NCI-H187 treated with DMSO at 0.1 percent for 48 hours (cell line): ENCODE measurements around the gene KLF7.

Experiments used
- DNase-seq: peaks from one replicate; lab custom pipeline; 2025; lab: John Stamatoyannopoulos, UW

The KLF7 gene

GRCh38 chr2:207165121-207166038, at the start of gene KLF7:
KLF7 (minus strand) TSS chr2:207165948; CDS start chr2:207165568, 380 bp downstream.
- no peak for DNase-seq

- DNase-seq = no peak
These were observed 49.6 kb upstream of the KLF7 start for GRCh38 chr2:207215308-207215707.

- no peak for DNase-seq
These were observed 48.7 kb upstream of the KLF7 start for GRCh38 chr2:207214446-207214845.

DNA sequence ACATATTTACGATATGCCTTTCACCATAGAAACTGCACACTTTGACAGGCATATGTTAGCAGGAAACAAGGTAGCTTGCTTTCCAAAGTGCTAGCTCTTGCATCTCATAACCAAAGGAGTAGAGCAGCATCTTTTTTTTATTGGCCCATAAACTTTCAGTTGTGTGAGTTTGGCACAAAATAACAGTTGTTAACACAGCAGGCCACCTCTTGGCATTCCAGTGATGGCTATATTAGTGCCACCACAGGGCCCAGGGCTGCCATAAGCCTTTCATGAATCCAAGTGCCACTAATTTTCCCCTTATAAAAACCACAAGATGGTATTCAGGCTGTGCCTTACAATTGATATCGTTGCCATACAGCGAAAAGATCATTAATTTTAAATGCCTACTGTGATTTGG, 40.3 kb upstream of the KLF7 start:
- DNase-seq = no peak

- no peak for DNase-seq
These were observed 39.6 kb upstream of the KLF7 start for GRCh38 chr2:207205173-207205957.

GRCh38 chr2:207203056-207203455, 37.3 kb upstream of the KLF7 start:
- DNase-seq = no peak

DNA sequence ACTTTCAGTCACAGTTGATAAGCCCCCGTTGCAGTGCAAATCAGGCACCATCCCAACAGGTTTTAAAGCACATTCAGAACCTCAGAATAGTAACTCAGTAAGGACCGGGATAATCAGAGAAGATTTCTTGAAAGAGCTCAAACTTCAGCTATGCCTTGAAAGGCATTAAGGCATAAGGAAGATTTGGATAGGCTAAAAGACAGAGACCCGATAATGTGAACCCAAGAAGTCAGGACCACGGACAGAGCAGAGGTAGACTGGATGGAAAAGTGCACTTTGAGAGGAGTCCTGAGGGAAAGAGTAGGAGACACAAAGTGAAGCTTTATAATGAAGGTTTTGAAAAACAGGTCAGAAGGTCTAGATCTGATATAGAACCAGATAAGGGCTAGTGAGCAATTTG, 36.9 kb upstream of the KLF7 start:
- no peak for DNase-seq

GRCh38 chr2:207201416-207201815, 35.7 kb upstream of the KLF7 start:
- no peak for DNase-seq

- no peak for DNase-seq
These were observed 34.4 kb upstream of the KLF7 start for GRCh38 chr2:207200136-207200535.

- no peak for DNase-seq
These were observed 28.3 kb upstream of the KLF7 start for GRCh38 chr2:207194028-207194427.

GRCh38 chr2:207188626-207189419, 23.1 kb upstream of the KLF7 start:
- no peak for DNase-seq

DNA sequence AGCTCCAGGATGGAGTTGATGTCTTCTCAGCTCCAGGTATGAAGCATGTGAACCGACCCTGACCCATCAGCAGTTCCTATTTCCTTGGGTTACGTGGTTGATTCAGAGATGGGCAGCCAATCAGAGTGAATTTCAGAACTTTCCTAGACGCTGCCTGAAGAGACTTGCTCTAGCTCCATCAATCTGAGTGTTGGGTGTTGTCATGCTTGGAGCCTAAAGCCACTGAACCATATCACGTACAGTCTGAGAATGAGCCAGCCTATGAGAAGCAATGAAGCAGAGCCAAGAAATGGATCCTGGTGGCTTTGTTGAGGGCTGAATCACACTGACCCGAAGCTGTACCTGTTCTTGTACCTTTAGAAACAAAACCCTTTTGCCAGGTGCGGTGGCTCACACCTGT, 19.6 kb upstream of the KLF7 start:
- no peak for DNase-seq

- DNase-seq = no peak
These were observed 19.0 kb upstream of the KLF7 start for GRCh38 chr2:207184768-207185167.

DNA sequence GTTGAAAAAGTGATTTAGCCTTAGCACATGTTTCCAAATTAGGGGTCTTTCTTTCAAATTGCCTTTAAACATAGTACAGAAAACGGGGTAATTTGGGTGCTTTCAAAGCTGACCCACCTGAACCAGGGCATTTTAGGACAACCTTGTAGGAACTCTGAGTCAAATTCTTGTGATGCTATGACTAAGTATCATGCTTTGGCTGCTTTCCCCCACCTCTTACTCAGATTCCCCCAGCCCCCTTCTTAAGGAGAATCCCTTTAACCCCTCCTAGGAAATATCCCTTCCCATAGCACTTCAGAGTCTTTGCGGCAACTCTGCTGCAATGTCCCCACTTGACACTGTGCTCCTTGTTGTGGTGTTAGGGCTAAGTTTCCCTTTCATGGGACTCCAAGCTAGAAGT, 18.6 kb upstream of the KLF7 start:
- DNase-seq = no peak

- DNase-seq = no peak
These were observed 17.8 kb upstream of the KLF7 start for GRCh38 chr2:207183506-207183905.

GRCh38 chr2:207182911-207183310, 17.2 kb upstream of the KLF7 start:
- DNase-seq = no peak

GRCh38 chr2:207181526-207182274, 16.0 kb upstream of the KLF7 start:
- DNase-seq = no peak

DNA sequence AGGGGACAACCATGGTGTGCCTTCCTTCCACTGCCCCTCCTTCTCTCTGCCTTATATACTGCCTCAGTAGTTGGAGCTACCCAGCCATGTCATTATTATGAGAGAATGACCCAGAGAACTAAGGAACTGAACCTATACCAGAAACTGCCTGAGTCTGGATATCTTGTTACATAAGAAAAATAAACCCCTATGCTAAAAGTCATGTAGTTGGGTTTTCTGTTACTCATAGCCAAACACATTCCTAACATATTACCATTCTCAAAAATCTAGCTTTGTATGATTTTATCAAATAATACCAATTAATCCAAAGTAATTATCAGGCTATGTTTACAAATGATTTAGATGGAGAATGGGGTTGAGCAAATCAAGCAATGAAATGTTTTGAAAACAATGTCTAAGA, 15.0 kb upstream of the KLF7 start:
- no peak for DNase-seq

DNA sequence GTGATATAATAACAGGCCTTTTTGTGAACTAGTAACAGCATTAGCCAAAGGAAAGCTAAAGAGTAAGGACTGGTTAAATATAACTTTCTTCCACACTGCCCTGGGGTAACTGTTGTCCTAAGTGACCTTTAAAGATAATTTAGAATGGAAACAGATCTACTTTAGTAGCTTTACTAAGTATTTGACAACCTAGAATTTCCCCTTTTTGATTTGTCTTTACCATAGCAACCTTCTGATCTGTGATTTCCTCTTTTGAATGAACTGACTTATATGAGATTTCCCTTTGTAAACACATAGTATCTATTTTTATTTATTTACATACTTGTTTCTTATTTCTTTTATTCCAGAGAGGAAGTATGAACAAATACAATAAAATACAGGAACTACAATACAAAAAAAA, 10.5 kb upstream of the KLF7 start:
- DNase-seq = no peak

- no peak for DNase-seq
These were observed 7.9 kb upstream of the KLF7 start for GRCh38 chr2:207173641-207174040.

- no peak for DNase-seq
These were observed 1.6 kb upstream of the KLF7 start for GRCh38 chr2:207167099-207167923.
